Common myeloid progenitor, CD34-positive (primary cell): ENCODE measurements around the gene KLHL40.

Experiments used
- CTCF ChIA-PET: fragments of 350-600 bp; sonication (Branson Sonifier 250); formaldehyde crosslinking; loops from one replicate; lab custom pipeline; 2021; ENCODE audit warnings: antibody characterized with exemption; lab: Charles Lee
- POLR2A ChIA-PET: fragments of 350-600 bp; sonication (Branson Sonifier 250); formaldehyde crosslinking; loops from one replicate; lab custom pipeline; 2021; ENCODE audit warnings: antibody characterized with exemption; lab: Charles Lee
- DNase-seq, 3 donors: peaks; one replicate each; pipeline versions ENCODE4 v3.0.0 to v3.0.0-alpha.2; 2013
- H3K27ac ChIP-seq, 2 experiments: 1 replicate in 1 of 2; 2 replicates in 1 of 2; pipeline ENCODE4 v1.7.0; 2013; ENCODE audit warnings: inconsistent platforms in 2 of 2, low read length in 2 of 2, mild to moderate bottlenecking in 2 of 2, low read depth in 1 of 2, moderate library complexity in 1 of 2; ENCODE audit not compliant: severe bottlenecking in 2 of 2, insufficient read depth in 1 of 2, poor library complexity in 1 of 2
- H3K27me3 ChIP-seq, 5 experiments: replicated peaks in 2 of 5; 1 replicate in 3 of 5; 2 replicates in 2 of 5; pipeline versions ENCODE4 v1.6.1 to v1.7.0; 2013; ENCODE audit warnings: low read length in 4 of 5, mild to moderate bottlenecking in 2 of 5, moderate library complexity in 2 of 5, inconsistent platforms in 1 of 5; ENCODE audit not compliant: insufficient read depth in 5 of 5, control insufficient read depth in 4 of 5
- H3K36me3 ChIP-seq, 4 experiments: 1 replicate in 2 of 4; 2 replicates in 2 of 4; pipeline versions ENCODE4 v1.6.1 to v1.7.0; 2013; ENCODE audit warnings: low read length in 3 of 4, control low read depth in 1 of 4, mild to moderate bottlenecking in 1 of 4; ENCODE audit not compliant: control insufficient read depth in 4 of 4, insufficient read depth in 4 of 4
- H3K4me1 ChIP-seq, 4 experiments: 1 replicate in 3 of 4; 2 replicates in 1 of 4; pipeline versions ENCODE4 v1.6.1 to v1.7.1; 2013; ENCODE audit warnings: low read length in 3 of 4, mild to moderate bottlenecking in 3 of 4, control low read depth in 1 of 4, inconsistent platforms in 1 of 4, moderate library complexity in 1 of 4; ENCODE audit not compliant: control insufficient read depth in 4 of 4, insufficient read depth in 4 of 4; ENCODE audit errors: control extremely low read depth in 1 of 4
- H3K4me3 ChIP-seq, 7 experiments: 1 replicate in 4 of 7; 2 replicates in 3 of 7; pipeline versions ENCODE4 v1.5.1 to v1.7.0; 2013; ENCODE audit warnings: mild to moderate bottlenecking in 7 of 7, low read length in 6 of 7, moderate library complexity in 6 of 7, inconsistent platforms in 2 of 7, low read depth in 2 of 7, control low read depth in 1 of 7; ENCODE audit not compliant: insufficient read depth in 4 of 7, control insufficient read depth in 1 of 7; ENCODE audit errors: extremely low read depth in 1 of 7
- H3K9me3 ChIP-seq, 5 experiments: 1 replicate in 4 of 5; 2 replicates in 1 of 5; pipeline versions ENCODE4 v1.6.1 to v1.7.1; 2013; ENCODE audit warnings: low read length in 4 of 5, mild to moderate bottlenecking in 2 of 5, inconsistent platforms in 1 of 5, low read depth in 1 of 5, moderate library complexity in 1 of 5; ENCODE audit not compliant: control insufficient read depth in 4 of 5, insufficient read depth in 2 of 5; ENCODE audit errors: control extremely low read depth in 1 of 5
- WGBS: methylation state at CpG from one replicate; pipeline ENCODE4 v1.1.5; 2013; ENCODE audit not compliant: insufficient coverage; 5-methylcytosine and 5-hydroxymethylcytosine counted together

Gene KLHL40

GRCh38 chr3:42725454-42725853 lies 40.1 kb downstream of the KLHL40 start:
- DNase-seq = no peak
- WGBS = 100% methylated on average over 1 of the region's 2 CpGs
- H3K4me1 ChIP-seq = no peaks in the 10 kb centered on the region
- no peak overlapping the region for H3K4me3 ChIP-seq
- no peak overlapping the region for H3K27ac ChIP-seq
- POLR2A ChIA-PET = interaction anchor here (0.7 kb wide), 1 partner anchor 172 kb away, joined by 3 read pairs; no protein-coding TSS in a partner anchor
- no peaks in the 10 kb centered on the region for H3K9me3 ChIP-seq
- peaks cover 0 to 4% (median 0%) of the 10 kb centered on the region in 5 experiments for H3K27me3 ChIP-seq
- H3K36me3 ChIP-seq = no peaks in the 10 kb centered on the region
- CTCF ChIA-PET = no interaction called here

DNA sequence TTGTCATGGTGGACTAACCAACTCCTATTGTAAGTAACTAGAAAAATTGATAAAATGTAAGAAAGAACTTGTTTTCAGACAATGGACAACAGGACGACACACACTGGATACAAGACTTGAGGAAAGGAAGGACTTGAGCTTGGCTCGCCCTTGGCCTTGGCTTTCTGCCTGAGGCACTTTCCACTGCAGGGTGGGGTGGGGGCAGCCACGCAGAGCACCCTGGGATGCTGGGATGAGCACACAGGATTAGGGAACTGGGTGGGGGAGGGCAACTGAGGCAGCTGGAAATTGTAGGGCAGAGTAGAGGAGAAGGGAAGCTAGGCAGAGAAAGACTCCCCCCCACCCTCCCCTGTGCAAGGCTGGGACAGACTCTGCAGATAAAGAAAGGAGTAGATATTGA lies 42.7 kb downstream of the KLHL40 start:
- Histone ChIP-seq H3K27ac (no peak overlapping the region), H3K27me3 (peaks cover 0 to 4% (median 0%) of the 10 kb centered on the region in 5 experiments), H3K4me1 (no peaks in the 10 kb centered on the region), H3K36me3 (no peaks in the 10 kb centered on the region), H3K9me3 (no peaks in the 10 kb centered on the region), H3K4me3 (no peak overlapping the region)
- 88% methylated on average over 3 of the region's 3 CpGs for WGBS
- POLR2A ChIA-PET = no interaction called here
- no peak for DNase-seq
- CTCF ChIA-PET = no interaction called here

GRCh38 chr3:42728668-42729364 lies 43.5 kb downstream of the KLHL40 start:
- POLR2A ChIA-PET = no interaction called here
- Histone ChIP-seq H3K27ac (no peak overlapping the region), H3K4me3 (no peak overlapping the region), H3K27me3 (peaks cover 0 to 4% (median 0%) of the 10 kb centered on the region in 5 experiments), H3K4me1 (no peaks in the 10 kb centered on the region), H3K9me3 (no peaks in the 10 kb centered on the region), H3K36me3 (no peaks in the 10 kb centered on the region)
- DNase-seq = no peak
- CTCF ChIA-PET = no interaction called here
- WGBS = 100% methylated on average over 1 of the region's 3 CpGs

DNA sequence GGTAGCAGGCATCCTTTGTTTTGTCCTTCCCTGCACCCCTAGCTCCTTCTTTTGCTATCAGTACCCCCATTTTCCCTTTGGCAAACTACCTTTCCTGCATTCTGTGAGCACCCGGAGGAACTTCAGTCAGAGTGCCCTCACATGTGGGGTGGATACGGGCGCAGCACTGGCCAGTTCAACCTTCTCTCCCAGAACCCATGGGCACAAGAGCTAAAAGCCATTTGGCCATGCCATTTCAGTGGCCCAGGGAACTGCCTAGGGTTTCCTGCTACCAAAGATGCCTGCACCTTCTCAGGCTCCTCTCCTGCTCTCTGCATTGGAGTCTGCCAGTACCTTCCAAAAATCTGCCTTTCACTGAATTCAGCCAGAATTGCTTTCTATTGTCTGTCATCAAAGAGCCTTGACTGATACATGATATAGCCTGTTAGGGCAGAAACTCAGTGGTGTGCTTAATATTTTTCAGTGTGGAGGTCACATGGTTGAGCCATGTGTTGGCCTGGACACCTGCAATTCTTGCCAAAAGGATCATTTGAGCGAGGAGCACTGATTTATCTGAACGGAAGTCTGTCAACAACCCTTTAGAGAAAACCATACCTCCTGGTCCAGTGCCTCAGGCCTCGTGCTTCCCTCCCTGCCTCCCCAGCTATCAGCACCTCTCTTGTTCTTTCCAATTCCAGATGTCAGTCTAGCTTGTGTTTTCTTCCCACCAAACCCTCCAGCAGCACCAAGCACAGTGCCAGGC lies 44.2 kb downstream of the KLHL40 start:
- Histone ChIP-seq H3K27me3 (peaks cover 0 to 4% (median 0%) of the 10 kb centered on the region in 5 experiments), H3K27ac (no peak overlapping the region), H3K4me3 (no peak overlapping the region), H3K36me3 (no peaks in the 10 kb centered on the region), H3K9me3 (no peaks in the 10 kb centered on the region), H3K4me1 (no peaks in the 10 kb centered on the region)
- CTCF ChIA-PET = interaction anchor here (0.7 kb wide), 1 partner anchor 15 kb away, joined by 3 read pairs; no protein-coding TSS in a partner anchor
- 93% methylated on average over 6 of the region's 6 CpGs for WGBS
- POLR2A ChIA-PET = no interaction called here
- DNase-seq = no peak

DNA sequence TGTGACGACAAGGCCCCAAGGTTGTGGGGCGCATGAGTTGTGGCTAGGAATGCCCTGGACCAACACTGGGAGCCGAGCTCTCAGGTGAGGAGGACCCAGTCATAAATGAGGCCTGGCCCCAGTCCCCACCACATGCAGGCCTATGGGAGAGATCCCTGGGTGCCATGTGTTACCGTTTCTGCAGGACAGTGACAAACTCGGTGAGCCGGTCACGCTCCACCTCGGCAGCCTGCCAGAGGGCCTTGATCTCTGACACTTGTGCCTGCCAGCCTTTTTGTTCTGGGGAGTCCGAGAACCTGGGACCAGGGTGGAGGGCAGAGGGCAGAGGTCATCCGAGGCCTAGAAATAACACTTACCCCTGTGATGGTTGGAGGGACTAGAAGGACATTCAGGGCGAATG lies 45.0 kb downstream of the KLHL40 start:
- CTCF ChIA-PET = interaction anchor here (0.7 kb wide), 1 partner anchor 14 kb away, joined by 3 read pairs; no protein-coding TSS in a partner anchor
- POLR2A ChIA-PET = no interaction called here
- Histone ChIP-seq H3K4me1 (no peaks in the 10 kb centered on the region), H3K9me3 (no peaks in the 10 kb centered on the region), H3K27ac (no peak overlapping the region), H3K36me3 (no peaks in the 10 kb centered on the region), H3K27me3 (peaks cover 0 to 4% (median 0%) of the 10 kb centered on the region in 5 experiments), H3K4me3 (no peak overlapping the region)
- no peak for DNase-seq
- 97% methylated on average over 11 of the region's 11 CpGs for WGBS

DNA sequence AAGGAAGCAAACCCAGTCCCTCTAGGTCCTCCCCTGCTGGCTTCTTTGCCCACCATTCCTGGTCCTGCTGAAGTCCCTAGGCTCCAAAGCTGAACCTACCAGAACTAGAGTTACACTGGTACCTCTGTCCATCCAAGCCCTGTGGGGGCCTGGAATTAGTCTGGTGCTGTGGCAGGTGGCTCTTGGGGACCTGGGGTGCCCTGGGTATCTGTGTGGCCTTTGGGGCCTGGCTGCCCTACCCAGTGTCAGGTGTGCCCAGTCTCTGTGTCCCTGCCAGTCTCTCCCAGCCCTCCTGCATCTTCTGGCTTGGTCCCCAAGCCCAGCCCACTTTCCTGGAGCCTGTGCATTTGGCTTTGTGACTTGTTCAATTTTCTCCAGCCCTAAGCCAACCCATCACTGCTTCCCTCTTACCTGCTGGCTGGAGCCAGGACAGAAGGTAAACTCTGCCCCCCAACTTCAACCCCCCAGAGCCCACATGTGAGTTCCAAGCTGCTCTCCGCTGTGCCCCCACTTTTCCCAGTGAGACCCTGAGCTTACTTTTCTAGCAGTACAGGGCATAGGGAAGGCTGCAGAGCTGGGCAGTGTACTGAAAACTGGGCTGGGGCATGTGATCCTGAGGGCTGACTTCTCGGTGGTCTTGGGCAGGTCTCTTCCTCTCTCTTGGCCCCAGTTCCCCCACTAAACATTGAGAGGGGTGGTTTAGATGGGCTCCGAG lies 45.5 kb downstream of the KLHL40 start:
- no peak overlapping the region for H3K27ac ChIP-seq
- DNase-seq = no peak
- H3K4me1 ChIP-seq = no peaks in the 10 kb centered on the region
- no peak overlapping the region for H3K4me3 ChIP-seq
- H3K36me3 ChIP-seq = no peaks in the 10 kb centered on the region
- peaks cover 0 to 4% (median 0%) of the 10 kb centered on the region in 5 experiments for H3K27me3 ChIP-seq
- POLR2A ChIA-PET = interaction anchor here (0.5 to 0.6 kb wide), 2 partner anchors 137 to 716 kb away, joined by 3 to 5 read pairs; no protein-coding TSS in a partner anchor
- CTCF ChIA-PET = interaction anchor here (0.9 kb wide), 1 partner anchor 19 kb away, joined by 3 read pairs; no protein-coding TSS in a partner anchor
- H3K9me3 ChIP-seq = no peaks in the 10 kb centered on the region
- 100% methylated on average over 1 of the region's 3 CpGs for WGBS
